Small intestine (tissue), 7 donors: ENCODE data around the gene ALKAL2. TPM values are rescaled to one million over a fixed set of nuclear protein-coding genes. Genes with fewer than 3 reads are reported as not detected.

Source experiments
- DNase-seq, 2 donors: peaks; one replicate each; pipeline versions ENCODE4 v3.0.0 to v3.0.0-alpha.2; 2013
- FAIRE-seq: peaks from 2 replicates; lab custom pipeline; 2012; peaks lifted over from hg19 to GRCh38; lab: Jason Lieb, UNC
- H3K27ac ChIP-seq, 3 donors: one replicate each; pipeline ENCODE4 v1.5.1; 2013; ENCODE audit warnings: low read length in 2 of 3, mild to moderate bottlenecking in 2 of 3, control low read depth in 1 of 3, inconsistent platforms in 1 of 3, low read depth in 1 of 3, moderate library complexity in 1 of 3
- H3K27me3 ChIP-seq, 3 donors: one replicate each; pipeline ENCODE4 v1.6.1; 2013; ENCODE audit warnings: low read length in 3 of 3, inconsistent platforms in 1 of 3; ENCODE audit not compliant: control insufficient read depth in 3 of 3, insufficient read depth in 3 of 3
- H3K36me3 ChIP-seq, 3 donors: one replicate each; pipeline ENCODE4 v1.6.1; 2013; ENCODE audit warnings: low read length in 3 of 3, inconsistent platforms in 1 of 3, low read depth in 1 of 3, mild to moderate bottlenecking in 1 of 3, moderate library complexity in 1 of 3; ENCODE audit not compliant: control insufficient read depth in 3 of 3, insufficient read depth in 2 of 3
- H3K4me1 ChIP-seq, 3 donors: one replicate each; pipeline ENCODE4 v1.6.1; 2013; ENCODE audit warnings: low read length in 2 of 3, inconsistent platforms in 1 of 3, low read depth in 1 of 3, mild to moderate bottlenecking in 1 of 3, moderate library complexity in 1 of 3; ENCODE audit not compliant: control insufficient read depth in 3 of 3, insufficient read depth in 2 of 3
- H3K4me3 ChIP-seq, 3 donors: one replicate each; pipeline ENCODE4 v1.5.1; 2013; ENCODE audit warnings: low read length in 3 of 3, control low read depth in 1 of 3, inconsistent platforms in 1 of 3, low read depth in 1 of 3, mild to moderate bottlenecking in 1 of 3, moderate library complexity in 1 of 3
- H3K9me3 ChIP-seq, 2 donors: one replicate each; pipeline ENCODE4 v1.6.1; 2013; ENCODE audit warnings: low read depth in 1 of 2, low read length in 1 of 2; ENCODE audit not compliant: control insufficient read depth in 2 of 2, insufficient read depth in 1 of 2
- WGBS, 3 donors: extraction: QIAGEN DNeasy Blood & Tissue Kit; methylation state at CpG; one replicate each; pipeline ENCODE4 v1.1.7; 2013; 5-methylcytosine and 5-hydroxymethylcytosine counted together
- polyA plus RNA-seq, 4 donors: library from polyadenylated mRNA; stranded (reverse) in 3 of 4; unstranded in 1 of 4; fragments of 200-250 nt in 3 of 4; fragments of 120-200 nt in 1 of 4; gene quantifications; one replicate each; pipeline versions ENCODE4 v1.2.1 to v1.2.3, GENCODE V29; 2013
- donor health status: healthy with polysubstance abuse.
- donor health status: control.
- donor health status: control.
- donor health status: Bipolar disorder and iron deficiency.
- donor health status: healthy.

The ALKAL2 gene
- polyA plus RNA-seq, 4 donors, result 0.45 to 3.5 (median 2.8) TPM

DNA sequence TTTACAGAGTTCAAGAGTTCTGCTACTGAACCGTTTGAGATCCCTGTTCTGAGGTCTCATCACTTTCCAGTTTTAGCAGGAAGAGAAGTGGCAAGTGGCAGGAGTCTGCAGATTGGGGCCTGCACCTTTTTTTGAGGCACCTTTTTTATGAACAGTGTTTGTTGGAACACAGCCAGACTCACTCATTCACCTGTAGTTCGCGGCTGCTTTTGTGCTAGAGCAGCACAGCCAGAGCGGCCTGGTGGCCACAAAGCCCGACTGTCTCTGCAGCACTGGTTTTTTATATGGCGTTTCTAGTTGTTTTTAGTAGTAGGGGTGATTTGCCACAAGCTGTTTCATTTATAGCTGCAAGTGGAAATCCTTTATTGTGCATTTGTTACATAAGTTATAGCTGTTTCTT, 14.6 kb downstream of the ALKAL2 start:
- peaks cover 0 to 5% (median 0%) of the 10 kb centered on the region in 3 donors for H3K4me1 ChIP-seq
- no peaks in the 10 kb centered on the region for H3K27me3 ChIP-seq
- H3K9me3 ChIP-seq, result no peaks in the 10 kb centered on the region
- H3K27ac ChIP-seq, result no peak overlapping the region
- 9 to 47% (median 17%) methylated on average over 6 of the region's 6 CpGs for WGBS, 3 donors
- DNase-seq, result no peak
- H3K4me3 ChIP-seq, result no peak overlapping the region
- no peak for FAIRE-seq
- H3K36me3 ChIP-seq, result peaks cover 5 to 34% (median 20%) of the 10 kb centered on the region in 3 donors

DNA sequence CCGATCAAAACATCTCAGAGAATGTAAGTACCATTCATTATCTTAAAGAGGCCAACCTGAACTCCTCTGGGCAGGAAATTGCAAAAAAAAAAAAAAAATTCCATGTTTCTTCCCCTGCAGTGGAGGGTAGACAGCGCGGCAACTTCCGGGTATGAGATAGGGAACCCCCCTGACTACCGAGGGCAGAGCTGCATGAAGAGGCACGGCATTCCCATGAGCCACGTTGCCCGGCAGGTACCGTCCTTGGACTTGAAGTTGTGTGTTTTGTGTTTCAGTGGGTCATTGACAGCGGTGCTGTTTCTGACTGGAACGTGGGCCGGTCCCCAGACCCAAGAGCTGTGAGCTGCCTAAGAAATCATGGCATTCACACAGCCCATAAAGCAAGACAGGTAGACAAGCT, 16.0 kb downstream of the ALKAL2 start:
- Histone ChIP-seq H3K4me3 (no peak overlapping the region), H3K4me1 (peaks cover 0 to 5% (median 0%) of the 10 kb centered on the region in 3 donors), H3K9me3 (no peaks in the 10 kb centered on the region), H3K36me3 (peaks cover 3 to 26% (median 15%) of the 10 kb centered on the region in 3 donors), H3K27me3 (no peaks in the 10 kb centered on the region), H3K27ac (no peak overlapping the region)
- DNase-seq, result no peak
- 89 to 94% (median 92%) methylated on average over 12 of the region's 12 CpGs for WGBS, 3 donors
- FAIRE-seq, result no peak

DNA sequence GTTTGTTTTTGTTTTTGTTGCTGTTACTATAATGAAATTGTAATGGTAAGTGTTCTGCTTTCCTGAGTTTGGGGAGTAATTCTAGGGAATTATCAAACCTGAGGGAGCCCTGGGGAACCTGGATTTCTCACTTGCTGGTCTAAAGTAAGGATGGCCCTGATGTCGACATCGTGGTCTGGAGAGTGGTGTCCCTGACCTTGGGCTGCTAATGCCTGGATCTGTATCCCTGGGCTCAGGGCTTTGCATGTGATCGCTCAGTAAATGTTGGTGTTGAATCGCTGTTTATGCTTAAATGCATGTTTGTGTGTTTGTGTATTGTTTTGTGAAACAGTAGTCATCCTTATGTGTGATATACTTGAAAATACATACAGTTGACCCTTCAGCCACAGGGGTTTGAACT, 17.0 kb downstream of the ALKAL2 start:
- peaks cover 0 to 7% (median 6%) of the 10 kb centered on the region in 3 donors for H3K4me1 ChIP-seq
- no peaks in the 10 kb centered on the region for H3K9me3 ChIP-seq
- no peaks in the 10 kb centered on the region for H3K27me3 ChIP-seq
- 96% methylated on average over 4 of the region's 4 CpGs for WGBS, 3 donors
- DNase-seq (no peak), FAIRE-seq (no peak)
- no peak overlapping the region for H3K27ac ChIP-seq
- H3K36me3 ChIP-seq, result peaks cover 3 to 18% (median 10%) of the 10 kb centered on the region in 3 donors
- H3K4me3 ChIP-seq, result no peak overlapping the region

DNA sequence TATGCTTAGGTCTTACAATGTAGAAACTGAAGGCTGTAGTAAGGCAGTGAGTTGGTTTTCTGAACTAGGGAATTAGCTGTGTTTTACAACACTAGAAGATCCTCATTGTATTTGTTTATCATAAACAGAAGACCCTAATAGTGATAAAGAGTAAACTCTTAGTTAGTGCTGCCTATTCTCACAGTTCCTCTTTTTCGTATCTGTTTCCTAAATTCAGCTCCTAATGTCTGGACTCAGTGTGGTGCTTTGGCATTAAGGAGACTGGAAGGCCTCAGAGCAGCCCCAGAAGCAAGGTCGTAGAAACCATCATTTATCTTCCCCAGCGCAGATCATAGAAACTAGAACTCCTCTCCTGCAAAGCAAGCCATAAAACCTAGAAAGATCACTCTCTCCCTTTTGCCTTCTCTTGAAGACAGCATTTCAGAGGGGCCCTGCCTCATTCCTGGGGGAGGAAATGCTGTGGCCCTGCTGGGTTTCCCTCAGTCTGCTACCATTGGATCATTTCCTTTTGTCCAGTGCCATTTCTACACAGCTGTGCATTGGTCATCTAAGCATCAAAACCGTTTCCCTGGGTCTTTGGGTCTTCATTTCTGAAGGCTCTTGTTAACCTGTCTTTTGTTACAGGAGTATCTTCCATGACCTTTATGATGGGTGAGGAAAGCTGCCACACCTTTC, 18.4 kb downstream of the ALKAL2 start:
- H3K36me3 ChIP-seq, result peaks cover 3 to 17% (median 10%) of the 10 kb centered on the region in 3 donors
- no peaks in the 10 kb centered on the region for H3K27me3 ChIP-seq
- H3K4me3 ChIP-seq, result no peak overlapping the region
- H3K9me3 ChIP-seq, result no peaks in the 10 kb centered on the region
- WGBS, 3 donors, result 56 to 58% (median 57%) methylated on average over 4 of the region's 4 CpGs
- DNase-seq (no peak), FAIRE-seq (no peak)
- peaks cover 0 to 10% (median 9%) of the 10 kb centered on the region in 3 donors for H3K4me1 ChIP-seq
- no peak overlapping the region for H3K27ac ChIP-seq

DNA sequence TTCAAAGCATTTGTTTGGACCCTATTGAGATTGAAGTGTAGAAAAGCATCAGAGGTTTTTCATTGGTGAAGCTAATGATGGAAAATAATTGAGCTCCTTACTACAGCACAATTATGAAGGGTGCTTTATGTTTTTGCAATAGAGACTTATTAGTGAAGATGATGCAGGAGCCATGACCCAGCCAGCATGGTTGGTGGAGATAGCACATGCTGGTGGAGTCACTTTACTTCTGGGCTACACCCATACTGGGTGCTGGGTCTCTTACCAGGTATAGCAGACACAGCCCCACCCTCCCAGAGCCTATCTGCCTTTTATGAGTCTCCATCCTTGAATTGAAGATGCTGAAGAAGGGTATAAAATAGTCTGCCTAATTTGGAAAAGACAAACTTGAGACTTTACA, 19.6 kb downstream of the ALKAL2 start:
- H3K27ac ChIP-seq, result no peak overlapping the region
- peaks cover 3 to 16% (median 7%) of the 10 kb centered on the region in 3 donors for H3K36me3 ChIP-seq
- H3K27me3 ChIP-seq, result no peaks in the 10 kb centered on the region
- H3K9me3 ChIP-seq, result no peaks in the 10 kb centered on the region
- DNase-seq (no peak), FAIRE-seq (no peak)
- H3K4me3 ChIP-seq, result no peak overlapping the region
- peaks cover 0 to 10% (median 9%) of the 10 kb centered on the region in 3 donors for H3K4me1 ChIP-seq

DNA sequence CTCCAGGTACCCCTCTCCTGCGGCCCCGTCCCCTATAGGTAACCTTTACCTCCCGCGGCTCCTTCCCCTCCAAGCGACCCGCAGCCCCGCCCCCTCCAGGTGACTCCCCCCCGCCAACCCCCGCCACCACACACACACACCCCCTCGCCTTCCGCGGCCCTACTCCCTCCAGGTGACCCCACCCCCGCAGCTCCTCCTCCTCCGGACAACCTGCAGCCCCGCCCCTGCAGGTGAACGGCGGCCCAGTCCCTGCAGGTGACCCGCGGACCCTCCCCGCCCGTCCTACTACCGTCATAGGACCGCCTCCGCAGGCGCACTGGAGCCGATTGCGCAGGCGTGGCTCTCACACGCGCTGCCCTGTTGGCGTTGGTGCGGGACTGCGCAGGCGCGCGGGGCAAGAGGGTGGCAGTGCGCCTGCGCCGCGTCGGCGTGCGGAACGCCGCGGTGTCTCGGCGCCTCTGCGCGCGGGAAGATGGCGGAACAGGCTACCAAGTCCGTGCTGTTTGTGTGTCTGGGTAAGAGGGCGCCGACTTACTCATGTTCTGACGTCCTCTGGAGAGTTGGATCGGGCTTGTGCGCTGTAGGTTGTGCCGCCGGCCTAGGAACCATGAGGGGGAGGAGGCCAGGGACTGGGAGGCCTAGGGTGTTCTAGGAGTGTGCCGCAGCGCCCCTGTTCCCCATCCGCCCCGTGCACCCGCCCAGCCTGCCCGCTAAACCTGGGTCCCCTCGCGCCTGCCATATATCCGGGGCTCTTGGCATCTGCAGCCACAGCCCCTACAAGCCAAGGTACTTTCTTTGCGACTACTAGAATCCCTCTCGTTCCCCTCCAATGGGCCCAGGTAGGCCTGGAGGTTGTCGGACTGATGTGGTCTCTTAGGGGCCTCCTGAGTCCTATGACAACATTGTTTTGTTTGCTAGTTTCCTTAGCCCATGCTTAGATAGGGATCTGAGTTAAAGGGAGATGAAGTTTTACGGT, 23.1 kb downstream of the ALKAL2 start, which contains the start of gene ACP1:
Gene ACP1, plus strand, starts transcription at position 455 of the 976 bp plus-strand sequence. Its CDS starts 18 bp downstream, at position 473.
- no peaks in the 10 kb centered on the region for H3K9me3 ChIP-seq
- H3K4me1 ChIP-seq, result peaks cover 0 to 30% (median 10%) of the 10 kb centered on the region in 3 donors
- H3K36me3 ChIP-seq, result peaks cover 0 to 3% (median 0%) of the 10 kb centered on the region in 3 donors
- peak within 1 kb of the TSS; percentile 75 to 94 (median 83) for H3K4me3 ChIP-seq
- no peaks in the 10 kb centered on the region for H3K27me3 ChIP-seq
- peak within 1 kb of the TSS; percentile 93 to 97 (median 97) for H3K27ac ChIP-seq
- no peak for FAIRE-seq
- WGBS, 3 donors, result 0 to 1% (median 0%) methylated on average over 58 to 73 of the region's 73 CpGs
- peak; percentile 98 to 99 for DNase-seq

DNA sequence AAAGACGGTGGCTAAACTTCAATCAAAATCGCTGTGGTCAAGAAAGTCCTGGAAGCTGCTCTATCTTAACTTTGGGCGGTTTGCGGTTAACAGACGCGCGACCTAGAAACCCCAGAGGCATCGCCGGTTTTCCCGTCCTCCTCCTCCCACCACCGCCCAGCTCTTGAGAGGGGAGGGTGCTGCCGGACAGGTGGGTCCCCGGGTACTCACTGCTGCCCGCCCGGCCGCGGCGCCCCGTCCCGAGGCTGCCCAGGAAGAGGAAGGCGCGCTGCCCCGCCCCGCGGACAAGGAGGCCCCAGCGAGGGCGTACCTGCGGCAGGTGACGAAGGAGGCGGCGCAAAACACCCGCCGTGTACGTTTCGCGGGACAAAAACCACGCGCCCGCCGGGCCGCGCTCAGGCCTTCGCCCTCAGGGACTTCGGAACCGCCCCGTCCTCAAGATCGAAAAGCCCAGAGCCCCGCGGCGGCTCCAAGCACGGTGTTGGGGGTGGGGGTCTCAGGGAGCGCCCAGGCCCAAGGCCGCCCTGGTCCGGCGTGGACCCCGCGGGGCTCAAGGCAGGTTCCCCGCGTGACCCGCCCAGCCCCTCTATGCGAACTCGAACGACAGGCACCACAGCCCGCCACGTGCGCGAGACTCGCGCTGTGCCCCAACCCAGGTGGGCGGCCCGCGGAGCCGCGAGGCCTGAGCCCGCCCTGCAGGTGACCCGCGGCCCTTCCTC, 24.0 kb downstream of the ALKAL2 start, which contains the start of gene SH3YL1:
Gene SH3YL1, minus strand, starts transcription at position 259 of the 719 bp plus-strand sequence. Its CDS starts 48 bp downstream, at position 211.
- 0 to 1% (median 0%) methylated on average over 57 to 77 of the region's 77 CpGs for WGBS, 3 donors
- peak within 1 kb of the TSS; percentile 75 to 94 (median 83) for H3K4me3 ChIP-seq
- FAIRE-seq, result no peak

More for the DNA sequence above, 24.0 kb downstream of the ALKAL2 start, which contains the start of gene SH3YL1:
- peak; percentile 84 to 94 for DNase-seq
- no peaks in the 10 kb centered on the region for H3K27me3 ChIP-seq
- H3K9me3 ChIP-seq, result no peaks in the 10 kb centered on the region
- peaks cover 0 to 30% (median 9%) of the 10 kb centered on the region in 3 donors for H3K4me1 ChIP-seq
- H3K36me3 ChIP-seq, result no peaks in the 10 kb centered on the region
- H3K27ac ChIP-seq, result peak within 1 kb of the TSS; percentile 93 to 97 (median 97)
